MM.1S (cell line): ENCODE results near the gene CLMP.

ENCODE experiments used
- DNase-seq: peaks from one replicate; pipeline ENCODE4 v3.0.0-alpha.2; 2015
- H2AFZ ChIP-seq: fragments of 300-600 bp; sonication (generic); 2 replicates; pipeline ENCODE4 v1.6.0; 2016; ENCODE audit warnings: antibody characterized with exemption, low read length
- H3F3A ChIP-seq: fragments of 300-600 bp; sonication (generic); 2 replicates; pipeline ENCODE4 v1.6.1; 2016; ENCODE audit warnings: mild to moderate bottlenecking, antibody characterized with exemption, low read length, moderate library complexity, mixed read lengths; ENCODE audit not compliant: insufficient read depth
- H3K27ac ChIP-seq: fragments of 300-600 bp; sonication (generic); 2 replicates; pipeline ENCODE4 v1.5.1; 2016; ENCODE audit warnings: mild to moderate bottlenecking, low read length
- H3K27me3 ChIP-seq: fragments of 300-600 bp; sonication (generic); replicated peaks from 2 replicates; pipeline ENCODE4 v1.6.0; 2016; ENCODE audit warnings: low read length; ENCODE audit not compliant: insufficient read depth
- H3K36me3 ChIP-seq: fragments of 300-600 bp; sonication (generic); replicated peaks from 2 replicates; pipeline ENCODE4 v1.6.1; 2016; ENCODE audit warnings: mild to moderate bottlenecking, low read length, mixed read lengths; ENCODE audit not compliant: insufficient read depth
- H3K4me1 ChIP-seq: fragments of 300-600 bp; sonication (generic); 2 replicates; pipeline ENCODE4 v1.6.1; 2016; ENCODE audit warnings: low read length, mixed read lengths
- H3K4me2 ChIP-seq: fragments of 300-600 bp; sonication (generic); 2 replicates; pipeline ENCODE4 v1.6.0; 2016; ENCODE audit warnings: low read depth, low read length
- H3K4me3 ChIP-seq: fragments of 300-600 bp; sonication (generic); 2 replicates; pipeline ENCODE4 v1.5.1; 2016; ENCODE audit warnings: low read length, mixed read lengths
- H3K79me2 ChIP-seq: fragments of 300-600 bp; sonication (generic); 2 replicates; pipeline ENCODE4 v1.6.1; 2016; ENCODE audit warnings: mixed run types, low read length, mixed read lengths
- H3K9ac ChIP-seq: fragments of 300-600 bp; sonication (generic); 2 replicates; pipeline ENCODE4 v1.6.1; 2016; ENCODE audit warnings: low read length, mixed read lengths
- H3K9me2 ChIP-seq: fragments of 300-600 bp; sonication (generic); replicated peaks from 2 replicates; pipeline ENCODE4 v1.6.1; 2016; ENCODE audit warnings: mild to moderate bottlenecking, low read length, mixed read lengths; ENCODE audit not compliant: insufficient read depth
- H3K9me3 ChIP-seq: fragments of 300-600 bp; sonication (generic); replicated peaks from 2 replicates; pipeline ENCODE4 v1.6.1; 2016; ENCODE audit warnings: mild to moderate bottlenecking, low read length, mixed read lengths; ENCODE audit not compliant: insufficient read depth
- H4K20me1 ChIP-seq: fragments of 300-600 bp; sonication (generic); 2 replicates; pipeline ENCODE4 v1.6.1; 2016; ENCODE audit warnings: mild to moderate bottlenecking, low read length, moderate library complexity, mixed read lengths; ENCODE audit not compliant: insufficient read depth
- EZH2 ChIP-seq: fragments of 300-600 bp; sonication (generic); optimal IDR thresholded peaks from 2 replicates; pipeline ENCODE3; 2017; ENCODE audit warnings: low read depth, mild to moderate bottlenecking, antibody characterized with exemption, low read length, mixed read lengths
- EZH2phosphoT487 ChIP-seq: fragments of 300-600 bp; sonication (generic); IDR thresholded peaks from 2 replicates; pipeline ENCODE4 v1.6.1; 2018; ENCODE audit warnings: antibody characterized with exemption, low read length
- TF ChIP-seq, protein P1 (sequence below): fragments of 300-600 bp; sonication (generic); IDR thresholded peaks from 2 replicates; pipeline ENCODE4 v1.5.1; 2016; ENCODE audit warnings: antibody characterized with exemption, low read length, mixed read lengths

The CLMP gene

GRCh38 chr11:123218451-123218850 lies 23.4 kb upstream of the CLMP start:
- Histone ChIP-seq H3K79me2 (no peaks in the 10 kb centered on the region), H3K4me3 (no peak overlapping the region), H3F3A (no peaks in the 10 kb centered on the region), H3K27ac (no peak overlapping the region), H4K20me1 (no peaks in the 10 kb centered on the region), H3K4me1 (no peaks in the 10 kb centered on the region), H3K9me3 (no peaks in the 10 kb centered on the region), H3K9ac (no peak overlapping the region), H3K27me3 (no peaks in the 10 kb centered on the region), H3K36me3 (no peaks in the 10 kb centered on the region), H3K4me2 (no peak overlapping the region), H2AFZ (no peak overlapping the region), H3K9me2 (no peaks in the 10 kb centered on the region)
- DNase-seq: no peak
- TF ChIP-seq, protein P1, sequence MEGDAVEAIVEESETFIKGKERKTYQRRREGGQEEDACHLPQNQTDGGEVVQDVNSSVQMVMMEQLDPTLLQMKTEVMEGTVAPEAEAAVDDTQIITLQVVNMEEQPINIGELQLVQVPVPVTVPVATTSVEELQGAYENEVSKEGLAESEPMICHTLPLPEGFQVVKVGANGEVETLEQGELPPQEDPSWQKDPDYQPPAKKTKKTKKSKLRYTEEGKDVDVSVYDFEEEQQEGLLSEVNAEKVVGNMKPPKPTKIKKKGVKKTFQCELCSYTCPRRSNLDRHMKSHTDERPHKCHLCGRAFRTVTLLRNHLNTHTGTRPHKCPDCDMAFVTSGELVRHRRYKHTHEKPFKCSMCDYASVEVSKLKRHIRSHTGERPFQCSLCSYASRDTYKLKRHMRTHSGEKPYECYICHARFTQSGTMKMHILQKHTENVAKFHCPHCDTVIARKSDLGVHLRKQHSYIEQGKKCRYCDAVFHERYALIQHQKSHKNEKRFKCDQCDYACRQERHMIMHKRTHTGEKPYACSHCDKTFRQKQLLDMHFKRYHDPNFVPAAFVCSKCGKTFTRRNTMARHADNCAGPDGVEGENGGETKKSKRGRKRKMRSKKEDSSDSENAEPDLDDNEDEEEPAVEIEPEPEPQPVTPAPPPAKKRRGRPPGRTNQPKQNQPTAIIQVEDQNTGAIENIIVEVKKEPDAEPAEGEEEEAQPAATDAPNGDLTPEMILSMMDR: no peak
- TF ChIP-seq EZH2phosphoT487 (no peak), EZH2 (no peak)

DNA sequence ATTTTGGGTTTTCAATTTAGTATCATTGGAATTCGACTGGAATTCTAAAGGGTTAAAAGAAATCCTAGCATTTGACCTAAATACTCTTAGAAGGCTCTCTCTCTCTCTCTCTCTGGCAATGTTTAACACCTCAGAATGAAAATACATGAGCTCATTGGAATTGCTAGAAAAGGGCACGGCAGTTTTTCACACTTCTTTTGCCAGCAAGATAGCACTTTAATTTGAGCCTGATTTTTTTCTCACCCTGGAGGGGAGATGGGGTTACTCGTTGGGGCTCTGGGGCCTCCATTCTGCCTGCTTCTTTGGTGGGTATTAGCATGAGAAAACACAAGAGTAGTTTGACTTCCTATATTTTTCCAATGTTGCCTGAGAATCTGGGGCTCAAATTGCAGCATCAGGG lies 22.8 kb upstream of the CLMP start:
- no peaks in the 10 kb centered on the region for H3K27me3 ChIP-seq
- H2AFZ ChIP-seq: no peak overlapping the region
- TF ChIP-seq EZH2phosphoT487 (no peak), EZH2 (no peak)
- TF ChIP-seq, protein P1: no peak
- H3K4me2 ChIP-seq: no peak overlapping the region
- no peaks in the 10 kb centered on the region for H3K36me3 ChIP-seq
- DNase-seq: no peak
- H3K27ac ChIP-seq: no peak overlapping the region
- H3K9me3 ChIP-seq: no peaks in the 10 kb centered on the region
- H4K20me1 ChIP-seq: no peaks in the 10 kb centered on the region
- no peak overlapping the region for H3K4me3 ChIP-seq
- H3K9ac ChIP-seq: no peak overlapping the region
- H3K9me2 ChIP-seq: no peaks in the 10 kb centered on the region
- no peaks in the 10 kb centered on the region for H3K4me1 ChIP-seq
- no peaks in the 10 kb centered on the region for H3F3A ChIP-seq
- no peaks in the 10 kb centered on the region for H3K79me2 ChIP-seq

DNA sequence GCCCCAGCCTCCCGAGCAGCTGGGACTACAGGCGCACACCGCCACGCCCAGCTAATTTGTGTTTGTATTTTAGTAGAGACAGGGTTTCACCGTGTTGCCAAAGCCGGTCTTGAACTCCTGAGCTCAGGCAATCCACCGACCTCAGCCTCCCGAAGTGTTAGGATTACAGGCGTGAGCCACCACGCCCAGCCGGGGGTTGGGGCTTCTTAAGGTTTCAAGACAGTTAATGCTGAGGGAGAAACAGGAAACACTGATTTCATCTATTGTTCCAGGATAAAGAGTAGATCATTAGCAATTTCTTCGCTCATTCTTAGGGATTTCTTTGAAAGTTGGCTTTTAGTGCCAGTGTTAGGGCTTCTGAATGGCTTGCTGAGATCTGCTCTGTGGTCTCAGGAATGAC lies 21.2 kb upstream of the CLMP start:
- H3K9me3 ChIP-seq: no peaks in the 10 kb centered on the region
- H4K20me1 ChIP-seq: no peaks in the 10 kb centered on the region
- no peak overlapping the region for H2AFZ ChIP-seq
- H3K36me3 ChIP-seq: no peaks in the 10 kb centered on the region
- H3K27me3 ChIP-seq: no peaks in the 10 kb centered on the region
- H3K4me1 ChIP-seq: no peaks in the 10 kb centered on the region
- H3K9ac ChIP-seq: no peak overlapping the region
- H3K4me2 ChIP-seq: no peak overlapping the region
- no peak overlapping the region for H3K4me3 ChIP-seq
- no peak for DNase-seq
- H3K9me2 ChIP-seq: no peaks in the 10 kb centered on the region
- no peak for TF ChIP-seq EZH2
- no peak for TF ChIP-seq EZH2phosphoT487
- TF ChIP-seq, protein P1: no peak
- H3K27ac ChIP-seq: no peak overlapping the region
- H3K79me2 ChIP-seq: no peaks in the 10 kb centered on the region
- H3F3A ChIP-seq: no peaks in the 10 kb centered on the region

- no peak for DNase-seq
- H3K27me3 ChIP-seq: no peaks in the 10 kb centered on the region
- no peaks in the 10 kb centered on the region for H4K20me1 ChIP-seq
- H3K9ac ChIP-seq: no peak overlapping the region
- H3K79me2 ChIP-seq: no peaks in the 10 kb centered on the region
- H3K36me3 ChIP-seq: no peaks in the 10 kb centered on the region
- no peaks in the 10 kb centered on the region for H3F3A ChIP-seq
- H2AFZ ChIP-seq: no peak overlapping the region
- H3K4me1 ChIP-seq: no peaks in the 10 kb centered on the region
- H3K27ac ChIP-seq: no peak overlapping the region
- TF ChIP-seq EZH2phosphoT487 (no peak), EZH2 (no peak)
- TF ChIP-seq, protein P1: no peak
- no peak overlapping the region for H3K4me3 ChIP-seq
- H3K9me2 ChIP-seq: no peaks in the 10 kb centered on the region
- H3K4me2 ChIP-seq: no peak overlapping the region
- H3K9me3 ChIP-seq: no peaks in the 10 kb centered on the region
Observed at GRCh38 chr11:123214940-123215339, 19.9 kb upstream of the CLMP start.
